Measurements from ENCODE around the gene GRIP1.

GRCh38 chr12:66331814-66332213 is 347.1 kb downstream of the GRIP1 start:
- TF ChIP-seq CTCF (IDR thresholded peaks at IDR 0.05; ENCODE audit: low read depth, low read length): no peak
- no peak for TF ChIP-seq POLR2A (IDR thresholded peaks at IDR 0.05; ENCODE audit: extremely low read depth, insufficient read length)

Data from NB4 (cell line).